GM12865 (cell line): ENCODE measurements around the gene ELMO2.

Source experiments
- DNase-seq: peaks from one replicate; pipeline ENCODE4 v3.0.0; 2010; ENCODE audit warnings: low read depth
- H3K4me3 ChIP-seq: 2 replicates; pipeline ENCODE4 v1.5.1; 2011; ENCODE audit warnings: mild to moderate bottlenecking, low read depth, low read length, control low read depth
- CTCF ChIP-seq: IDR thresholded peaks from 2 replicates; pipeline ENCODE4 v1.5.1; 2011; ENCODE audit warnings: low read length, control low read depth, low read depth, inconsistent platforms; ENCODE audit not compliant: insufficient read depth; ENCODE audit errors: missing control alignments

The ELMO2 gene

GRCh38 chr20:46351357-46352058, 54.9 kb downstream of the ELMO2 start:
- TF ChIP-seq CTCF, result no peak
- no peak overlapping the region for H3K4me3 ChIP-seq
- peak; percentile 24 for DNase-seq

GRCh38 chr20:46350986-46351267, 55.5 kb downstream of the ELMO2 start:
- no peak for DNase-seq
- H3K4me3 ChIP-seq, result no peak overlapping the region; the same call in 1 of the 2 replicates
- no peak for TF ChIP-seq CTCF

- TF ChIP-seq CTCF, result no peak
- no peak overlapping the region; the same call in 1 of the 2 replicates for H3K4me3 ChIP-seq
- peak; percentile 84 for DNase-seq
Observed at GRCh38 chr20:46350201-46350985, 56.0 kb downstream of the ELMO2 start.

GRCh38 chr20:46349742-46350056, 56.7 kb downstream of the ELMO2 start:
- peak; percentile 51 for DNase-seq

GRCh38 chr20:46349035-46349741, 57.2 kb downstream of the ELMO2 start:
- peak; percentile 37 for DNase-seq
- no peak overlapping the region for H3K4me3 ChIP-seq
- TF ChIP-seq CTCF, result peak; percentile 78

More at GRCh38 chr20:46349742-46350056, 56.7 kb downstream of the ELMO2 start:
- TF ChIP-seq CTCF, result no peak
- H3K4me3 ChIP-seq, result no peak overlapping the region

- no peak for TF ChIP-seq CTCF
- H3K4me3 ChIP-seq, result no peak overlapping the region
- no peak for DNase-seq
Observed at GRCh38 chr20:46347841-46348803, 58.3 kb downstream of the ELMO2 start.
